HUES6 (cell line): ENCODE results near the gene SEC22B.
"Not testable (repeated sequence)": the region's sequence is repeated elsewhere in the genome, so short reads cannot be mapped to it uniquely, and the experiment has no call there.

Experiments
- H3K27ac ChIP-seq: 2 replicates; pipeline ENCODE4 v1.7.0; 2013; ENCODE audit warnings: low read depth, mild to moderate bottlenecking, low read length, inconsistent platforms
- H3K27me3 ChIP-seq: 2 replicates; pipeline ENCODE4 v1.6.1; 2013; ENCODE audit warnings: low read length; ENCODE audit not compliant: control insufficient read depth, insufficient read depth
- H3K36me3 ChIP-seq: 2 replicates; pipeline ENCODE4 v1.6.1; 2013; ENCODE audit warnings: low read length; ENCODE audit not compliant: control insufficient read depth, insufficient read depth
- H3K4me1 ChIP-seq: 2 replicates; pipeline ENCODE4 v1.6.1; 2013; ENCODE audit warnings: low read length; ENCODE audit not compliant: control insufficient read depth, insufficient read depth
- H3K4me3 ChIP-seq: 2 replicates; pipeline ENCODE4 v1.5.1; 2013; ENCODE audit warnings: low read depth, low read length
- H3K9ac ChIP-seq: one replicate; pipeline ENCODE4 v1.6.1; 2013; ENCODE audit warnings: mild to moderate bottlenecking, low read length
- H3K9me3 ChIP-seq: 2 replicates; pipeline ENCODE4 v1.6.1; 2013; ENCODE audit warnings: low read depth, low read length; ENCODE audit not compliant: control insufficient read depth, insufficient read depth

The SEC22B gene

GRCh38 chr1:120178799-120179756 is 2.8 kb upstream of the SEC22B start:
- no peaks in the 10 kb centered on the region for H3K9me3 ChIP-seq
- H3K36me3 ChIP-seq, result no peaks in the 10 kb centered on the region
- H3K27me3 ChIP-seq, result no peaks in the 10 kb centered on the region
- peak overlapping the region; percentile 77; the same call in 1 of the 2 replicates for H3K27ac ChIP-seq
- peak overlapping the region; percentile 45; the same call in 1 of the 2 replicates for H3K4me3 ChIP-seq
- peak overlapping the region; percentile 57 for H3K9ac ChIP-seq
- H3K4me1 ChIP-seq, result peaks cover 16% of the 10 kb centered on the region

DNA sequence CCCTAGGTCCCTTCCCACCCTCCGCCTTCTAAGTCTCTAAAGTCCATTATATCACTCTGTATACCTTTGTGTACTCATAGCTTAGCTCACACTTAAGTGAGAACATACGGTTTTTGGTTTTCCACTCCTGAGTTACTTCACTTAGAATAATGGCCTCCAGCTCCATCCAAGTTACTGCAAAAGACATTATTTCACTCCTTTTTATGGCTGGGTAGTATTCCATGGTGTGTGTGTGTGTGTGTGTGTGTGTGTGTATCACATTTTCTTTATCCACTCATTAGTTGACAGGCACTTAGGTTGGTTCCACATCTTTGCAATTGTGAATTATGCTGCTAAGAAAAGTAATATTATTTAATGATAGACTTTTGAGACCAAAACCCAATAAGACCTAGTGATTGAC is 1.7 kb upstream of the SEC22B start:
- not testable (repeated sequence) for H3K9me3 ChIP-seq, H3K36me3 ChIP-seq, H3K27me3 ChIP-seq, H3K9ac ChIP-seq, H3K27ac ChIP-seq, H3K4me3 ChIP-seq
- H3K4me1 ChIP-seq, result peaks cover 16% of the 10 kb centered on the region

GRCh38 chr1:120175688-120176087 is 632 bp downstream of the SEC22B start:
- Histone ChIP-seq H3K4me3 (peak overlapping the region; percentile 81), H3K4me1 (peaks cover 16% of the 10 kb centered on the region), H3K27ac (peak overlapping the region; percentile 63), H3K9ac (peak overlapping the region; percentile 86)
- not testable (repeated sequence) for H3K9me3 ChIP-seq, H3K36me3 ChIP-seq, H3K27me3 ChIP-seq

- H3K9ac ChIP-seq, H3K27ac ChIP-seq: not testable (repeated sequence)
These were observed 11.6 kb downstream of the SEC22B start for GRCh38 chr1:120164761-120165160.

DNA sequence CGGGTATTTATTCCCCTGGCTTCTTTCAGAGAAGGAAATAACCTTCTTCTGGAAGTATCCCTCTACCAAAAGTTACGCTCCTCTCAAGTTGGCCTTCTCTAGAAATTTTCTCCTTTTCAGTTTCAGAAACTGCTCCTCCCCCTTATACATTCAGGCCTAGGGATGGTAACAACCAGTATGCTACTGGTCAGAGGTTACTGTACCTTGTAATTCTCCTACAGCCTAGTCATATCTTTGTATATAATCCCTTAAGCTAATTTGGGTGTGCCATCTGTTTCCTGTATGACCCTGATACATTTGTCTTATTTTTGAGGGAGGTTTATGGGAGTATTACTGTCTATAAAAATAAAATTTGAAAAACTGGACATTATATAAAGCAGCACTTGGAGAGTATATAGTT is 14.3 kb downstream of the SEC22B start:
- H3K27ac ChIP-seq, H3K9me3 ChIP-seq, H3K27me3 ChIP-seq, H3K9ac ChIP-seq, H3K4me3 ChIP-seq, H3K36me3 ChIP-seq, H3K4me1 ChIP-seq: not testable (repeated sequence)

More at GRCh38 chr1:120164761-120165160, 11.6 kb downstream of the SEC22B start:
- H3K9me3 ChIP-seq, H3K27me3 ChIP-seq, H3K36me3 ChIP-seq, H3K4me3 ChIP-seq, H3K4me1 ChIP-seq: not testable (repeated sequence)

DNA sequence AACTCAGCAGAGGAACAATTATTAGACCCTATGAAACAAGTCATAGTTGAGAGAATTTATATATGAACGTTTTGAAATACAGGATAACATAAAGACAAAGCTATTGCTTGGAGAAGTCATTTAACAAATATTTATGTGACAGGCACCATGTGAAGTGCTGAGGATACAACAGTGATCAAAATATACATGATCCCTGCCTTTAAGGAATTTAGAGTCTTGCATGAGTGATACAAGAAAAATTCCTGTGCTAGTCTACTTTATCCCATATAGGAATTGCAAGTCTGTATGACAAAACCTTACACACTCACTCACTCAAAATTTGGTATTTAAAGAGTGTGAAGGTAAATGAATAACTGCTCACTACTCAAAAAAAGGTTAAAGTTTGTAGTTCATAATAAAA is 17.8 kb downstream of the SEC22B start:
- H3K36me3 ChIP-seq, H3K4me3 ChIP-seq, H3K9me3 ChIP-seq, H3K9ac ChIP-seq, H3K27me3 ChIP-seq, H3K4me1 ChIP-seq, H3K27ac ChIP-seq: not testable (repeated sequence)

GRCh38 chr1:120158086-120158485 is 18.2 kb downstream of the SEC22B start:
- H3K27me3 ChIP-seq, H3K9me3 ChIP-seq, H3K4me3 ChIP-seq, H3K4me1 ChIP-seq, H3K27ac ChIP-seq, H3K36me3 ChIP-seq, H3K9ac ChIP-seq: not testable (repeated sequence)

GRCh38 chr1:120150138-120150822 is 26.0 kb downstream of the SEC22B start:
- not testable (repeated sequence) for H3K36me3 ChIP-seq, H3K9me3 ChIP-seq, H3K27ac ChIP-seq, H3K4me1 ChIP-seq, H3K4me3 ChIP-seq, H3K9ac ChIP-seq, H3K27me3 ChIP-seq

DNA sequence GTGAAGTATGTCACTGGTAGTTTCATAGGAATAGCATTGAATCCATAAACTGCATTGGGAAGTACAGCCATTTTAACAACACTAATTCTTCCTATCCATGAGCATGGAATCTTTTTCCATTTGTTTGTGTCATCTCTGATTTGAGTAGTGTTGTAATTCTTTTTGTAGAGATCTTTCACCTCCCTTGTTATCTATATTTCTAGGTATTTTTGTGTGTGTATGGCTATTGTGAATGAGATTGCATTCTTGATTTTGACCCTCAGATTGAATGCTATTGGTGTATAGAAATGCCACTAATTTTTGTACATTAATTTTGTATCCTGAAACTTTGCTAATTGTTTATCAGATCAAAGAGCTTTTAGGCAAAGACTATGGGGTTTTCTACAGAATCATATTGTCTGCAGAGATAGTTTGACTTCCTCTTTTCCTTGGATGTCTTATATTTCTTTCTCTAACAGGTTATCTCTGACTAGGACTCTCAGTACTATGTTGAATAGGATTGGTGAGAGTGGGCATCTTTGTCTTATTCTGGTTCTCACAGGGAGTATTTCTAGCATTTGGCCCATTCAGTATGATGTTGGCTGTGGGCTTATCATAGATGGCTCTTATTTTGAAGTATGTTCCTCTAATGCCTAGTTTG is 26.8 kb downstream of the SEC22B start:
- H3K4me3 ChIP-seq, H3K27ac ChIP-seq, H3K9ac ChIP-seq, H3K36me3 ChIP-seq, H3K27me3 ChIP-seq, H3K9me3 ChIP-seq, H3K4me1 ChIP-seq: not testable (repeated sequence)

DNA sequence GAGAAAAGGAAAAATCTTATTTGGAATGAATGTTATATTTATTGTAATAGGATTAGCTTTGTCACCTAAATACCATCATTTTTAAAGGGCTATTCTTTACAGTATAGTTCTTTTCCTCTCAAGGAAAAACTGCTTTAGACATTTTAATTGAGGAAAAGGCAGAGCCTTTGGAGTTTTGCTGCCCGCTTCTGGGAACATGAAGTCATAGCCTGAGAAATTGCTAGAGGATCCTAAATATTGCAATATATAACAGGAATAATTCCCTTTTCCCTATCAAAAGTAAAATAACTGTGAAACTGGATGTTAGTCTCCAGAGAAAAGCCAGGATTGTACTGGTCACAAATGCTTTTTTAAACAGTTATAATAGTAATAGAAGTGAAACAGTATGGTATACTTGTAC is 30.5 kb downstream of the SEC22B start:
- not testable (repeated sequence) for H3K27me3 ChIP-seq, H3K4me1 ChIP-seq, H3K36me3 ChIP-seq, H3K27ac ChIP-seq, H3K9me3 ChIP-seq, H3K4me3 ChIP-seq, H3K9ac ChIP-seq

- H3K4me3 ChIP-seq, H3K36me3 ChIP-seq, H3K9me3 ChIP-seq, H3K27ac ChIP-seq, H3K9ac ChIP-seq, H3K4me1 ChIP-seq, H3K27me3 ChIP-seq: not testable (repeated sequence)
These were observed 31.7 kb downstream of the SEC22B start for GRCh38 chr1:120144626-120145025.
